ENCODE measurements around the gene SLC5A12.

SLC5A12 gene

GRCh38 chr11:26719289-26719973 is 2.4 kb downstream of the SLC5A12 start:
- DNase-seq: no peak

GRCh38 chr11:26717771-26718170 is 4.1 kb downstream of the SLC5A12 start:
- no peak for DNase-seq

GRCh38 chr11:26715133-26715532 is 6.7 kb downstream of the SLC5A12 start:
- no peak for DNase-seq

DNA sequence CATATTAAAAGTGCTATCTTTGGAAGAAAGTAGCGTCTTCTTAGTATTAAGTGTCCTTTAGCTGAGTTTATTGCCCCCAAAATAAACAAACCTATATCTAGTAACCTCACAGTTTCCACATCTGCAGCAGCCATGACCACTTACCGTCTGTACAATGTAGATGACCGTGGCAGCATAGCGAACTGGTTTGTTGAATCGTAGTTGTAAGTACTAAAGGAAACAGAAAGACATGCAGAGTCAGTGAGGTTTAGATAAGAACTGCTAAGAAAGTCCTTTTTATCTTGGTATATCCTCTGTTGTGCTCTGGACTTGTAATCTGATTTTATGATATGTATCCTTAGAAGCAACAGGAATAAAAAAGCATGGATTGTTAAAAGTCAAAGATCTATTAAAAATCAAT is 9.4 kb downstream of the SLC5A12 start:
- DNase-seq: no peak

GRCh38 chr11:26710489-26710888 is 11.4 kb downstream of the SLC5A12 start:
- DNase-seq: no peak

DNA sequence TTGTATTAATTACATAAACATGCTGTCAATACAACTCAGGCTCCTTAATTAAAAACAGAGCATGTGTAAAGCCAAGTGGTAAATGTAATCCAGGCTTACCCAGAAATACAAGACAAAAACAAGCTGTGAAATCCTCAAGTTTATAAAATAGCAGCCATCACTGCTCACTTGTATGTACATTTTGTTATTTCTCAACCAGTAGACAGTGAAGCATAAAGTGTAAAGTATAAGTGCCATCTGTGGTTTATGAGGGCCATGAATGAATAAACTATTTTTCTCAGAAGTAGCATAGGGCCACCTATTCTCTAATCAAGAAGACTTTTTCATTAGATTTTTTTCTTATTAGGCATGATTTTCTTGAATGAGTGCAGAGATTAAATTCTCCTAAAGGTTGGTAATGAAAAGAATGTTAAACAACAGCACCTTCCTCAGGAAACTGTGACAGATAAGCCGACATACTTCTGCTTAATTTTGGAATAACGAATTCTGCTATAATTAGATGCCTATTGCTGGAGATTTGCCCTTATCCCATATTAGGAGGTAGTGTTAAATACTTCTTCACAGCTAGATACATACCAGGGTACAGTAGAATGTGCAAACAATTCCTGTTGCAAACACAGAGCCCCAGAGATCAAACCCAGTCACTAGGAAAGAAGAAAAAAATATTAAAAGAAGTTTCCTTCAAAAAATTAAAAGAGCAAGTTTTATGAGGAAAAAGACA is 13.0 kb downstream of the SLC5A12 start:
- DNase-seq: no peak

DNA sequence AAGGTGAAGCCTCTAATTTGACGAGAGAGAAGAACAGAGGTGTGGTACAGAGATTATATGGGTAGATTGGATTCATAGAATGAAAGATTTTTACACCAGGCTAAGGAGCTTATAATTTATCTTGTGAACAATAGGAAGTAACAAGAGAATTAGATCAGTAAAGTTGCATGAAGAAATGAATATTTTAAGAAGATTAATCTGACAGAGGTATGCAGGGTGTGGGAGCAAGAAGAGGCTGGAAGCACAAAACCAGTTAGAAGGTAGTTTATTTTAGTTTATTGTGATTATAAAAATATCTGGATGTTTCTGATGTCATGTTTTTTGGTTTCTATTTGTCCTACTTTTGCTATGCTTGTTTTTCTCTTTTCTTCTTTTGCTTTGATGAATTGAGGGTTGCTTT is 15.7 kb downstream of the SLC5A12 start:
- no peak for DNase-seq

GRCh38 chr11:26704249-26704648 is 17.6 kb downstream of the SLC5A12 start:
- DNase-seq: no peak

DNA sequence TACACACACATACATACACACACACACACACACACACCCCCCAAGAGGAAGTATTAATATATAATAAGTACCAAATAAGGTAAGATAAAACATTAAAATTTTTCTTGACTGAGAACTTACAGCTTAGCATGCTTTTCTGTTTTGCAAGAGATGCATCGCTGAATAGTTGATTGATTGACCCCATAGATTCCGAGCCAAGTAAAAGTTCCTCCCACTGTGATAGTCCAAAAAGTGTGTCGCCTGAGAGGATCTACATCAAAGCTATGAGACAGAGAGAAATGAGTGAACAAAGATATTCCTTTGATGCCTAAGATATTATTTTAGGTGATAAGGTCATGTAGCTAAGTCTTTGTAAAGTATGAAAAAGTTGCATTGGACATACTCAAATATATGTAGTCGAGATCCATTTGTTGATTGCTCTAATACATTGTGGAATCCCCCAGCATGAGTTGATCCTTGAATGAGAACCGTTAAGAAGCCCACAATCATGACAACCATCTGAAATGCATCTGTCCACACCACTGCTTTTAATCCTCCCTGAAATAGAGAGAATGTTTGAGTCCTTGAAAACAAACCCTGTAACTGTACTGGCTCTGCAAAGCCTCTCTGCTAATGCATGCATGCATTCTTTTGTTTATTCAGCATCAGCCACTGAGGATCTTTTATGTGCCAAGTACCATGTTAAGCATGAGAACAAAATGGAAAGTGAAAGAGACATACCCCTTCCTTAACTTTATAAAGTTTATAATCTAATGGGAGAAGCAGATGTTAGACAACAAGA is 18.3 kb downstream of the SLC5A12 start:
- no peak for DNase-seq

DNA sequence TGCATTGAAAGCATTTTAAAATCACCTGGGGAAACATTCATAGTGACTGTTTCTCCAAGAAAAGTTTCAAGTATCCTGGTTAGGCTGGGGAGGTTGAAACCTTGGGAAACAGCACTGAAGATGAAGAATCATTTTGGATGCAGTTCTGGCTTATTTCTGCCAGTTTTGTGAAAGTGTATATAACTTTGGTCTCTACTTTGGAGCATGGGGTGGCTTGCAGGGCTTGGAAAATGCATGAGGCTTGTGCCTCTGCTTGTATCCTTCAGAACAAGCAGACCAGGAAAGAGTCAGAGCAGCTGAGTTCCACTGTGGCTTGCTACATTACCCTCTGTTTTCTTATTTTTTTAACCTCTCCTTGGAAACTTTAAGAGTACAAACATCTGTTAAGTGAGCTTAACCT is 19.5 kb downstream of the SLC5A12 start:
- no peak for DNase-seq

GRCh38 chr11:26700574-26701235 is 21.2 kb downstream of the SLC5A12 start:
- peak; percentile 28 for DNase-seq

- no peak for DNase-seq
These were observed 23.6 kb downstream of the SLC5A12 start for GRCh38 chr11:26698224-26698623.

GRCh38 chr11:26696330-26696729 is 25.5 kb downstream of the SLC5A12 start:
- no peak for DNase-seq

DNA sequence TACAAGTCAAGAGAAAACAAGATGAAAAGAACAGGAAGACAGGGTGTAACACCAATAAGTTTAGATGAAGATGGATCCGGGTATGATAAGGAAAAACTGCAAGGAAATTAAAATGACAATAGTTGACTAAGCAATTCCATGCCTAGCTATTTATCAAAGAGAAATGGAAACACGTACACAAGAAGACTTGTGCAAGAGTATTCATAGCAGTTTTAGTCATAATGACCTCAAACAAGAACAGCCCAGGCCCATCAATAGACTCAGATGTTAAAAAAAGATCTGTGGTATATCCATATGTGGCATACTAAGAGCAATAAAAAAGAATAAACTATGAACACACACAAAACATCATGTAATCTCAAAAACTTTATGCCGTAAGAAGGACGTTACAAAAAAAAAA is 33.2 kb downstream of the SLC5A12 start:
- no peak for DNase-seq

GRCh38 chr11:26687351-26687750 is 34.5 kb downstream of the SLC5A12 start:
- no peak for DNase-seq

GRCh38 chr11:26677566-26677965 is 44.3 kb downstream of the SLC5A12 start:
- DNase-seq: no peak

DNA sequence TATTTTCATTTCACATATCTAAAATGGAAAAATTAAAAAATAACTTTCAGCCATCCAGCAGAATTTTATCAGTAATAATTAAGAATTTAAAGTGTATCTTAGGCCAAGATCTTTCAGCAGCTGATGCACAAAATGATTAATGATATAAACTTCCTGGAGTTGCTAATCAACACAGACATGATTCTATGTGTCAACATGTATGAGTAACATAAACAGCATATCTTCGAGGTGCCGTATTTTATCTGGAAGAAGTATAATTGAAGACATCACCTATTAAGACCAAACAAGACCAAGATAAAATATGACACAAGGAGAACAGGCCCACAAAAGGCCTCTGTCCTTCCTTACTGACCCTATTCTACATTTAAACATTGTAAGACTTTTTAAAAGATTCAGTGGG is 45.2 kb downstream of the SLC5A12 start:
- no peak for DNase-seq

- no peak for DNase-seq
These were observed 46.5 kb downstream of the SLC5A12 start for GRCh38 chr11:26675233-26675928.

DNA sequence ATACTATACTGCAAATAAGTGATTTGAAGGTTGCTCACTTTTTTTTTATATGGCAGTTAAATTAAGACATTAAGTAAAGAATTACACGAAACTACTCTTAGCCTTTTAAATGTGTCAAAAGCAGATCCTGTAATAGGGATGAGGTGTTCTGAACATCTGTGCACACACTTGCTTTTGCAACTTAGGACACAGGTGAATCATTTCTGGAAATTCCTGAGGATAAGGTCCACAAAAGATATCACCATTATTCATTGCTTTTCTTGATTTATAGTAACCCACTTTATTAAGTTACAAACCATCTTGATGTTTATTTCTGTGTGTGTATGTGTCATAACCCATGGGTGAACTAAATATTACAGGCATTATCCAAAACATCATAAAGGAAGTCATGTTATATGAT is 55.9 kb downstream of the SLC5A12 start:
- DNase-seq: no peak

DNA sequence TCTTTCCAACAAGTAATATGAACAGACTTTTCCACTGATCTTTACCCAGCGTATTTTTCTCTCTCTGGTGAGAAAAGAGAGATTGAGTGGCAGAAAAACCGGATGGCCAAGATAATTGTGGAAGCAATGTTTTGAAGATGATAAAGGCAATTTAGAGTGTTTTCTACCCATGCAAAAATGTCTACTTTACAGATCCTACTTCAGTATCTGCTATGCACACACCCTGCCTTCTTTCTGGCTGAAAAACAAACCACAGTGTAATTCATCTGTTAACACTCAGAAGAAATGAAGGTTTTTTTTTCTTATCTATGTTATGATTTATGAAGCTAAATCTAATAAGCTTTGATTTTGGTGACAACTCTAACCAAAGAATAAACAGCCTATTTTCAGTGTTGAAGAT is 56.8 kb downstream of the SLC5A12 start:
- DNase-seq: no peak

GRCh38 chr11:26662916-26663315 is 58.9 kb downstream of the SLC5A12 start:
- no peak for DNase-seq

DNA sequence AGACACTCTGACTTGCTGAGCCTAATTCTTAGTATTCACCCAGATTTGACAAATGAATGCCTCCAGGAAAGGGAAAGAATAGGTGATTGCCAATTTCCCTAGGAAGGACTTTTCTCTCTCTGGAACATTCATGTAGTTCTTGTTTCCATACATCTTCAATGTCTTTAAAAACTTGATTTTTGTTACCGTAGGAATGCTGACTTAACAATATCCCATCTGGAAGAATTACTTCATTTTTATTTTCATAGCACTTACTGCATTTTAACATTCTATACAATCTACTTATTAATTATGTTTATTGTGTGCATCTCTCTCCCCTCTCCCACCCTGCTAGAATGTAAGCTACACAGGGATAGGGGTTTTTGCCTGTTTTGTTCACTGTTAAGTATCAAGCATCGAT is 66.6 kb downstream of the SLC5A12 start:
- no peak for DNase-seq

- no peak for DNase-seq
These were observed 69.9 kb downstream of the SLC5A12 start for GRCh38 chr11:26651916-26652315.

Measured in retina (tissue), 1 donor.